H9 (cell line): ENCODE measurements around the gene PALS1. TPM values are rescaled to one million over a fixed set of nuclear protein-coding genes. Genes with fewer than 3 reads are reported as not detected.

Source experiments
- DNase-seq: peaks from one replicate; pipeline ENCODE4 v3.0.0-alpha.2; 2017
- H2AFZ ChIP-seq: one replicate; pipeline ENCODE4 v1.6.1; 2013; ENCODE audit warnings: mild to moderate bottlenecking, low read length, control low read depth, moderate library complexity
- H2AK5ac ChIP-seq: 2 replicates; pipeline ENCODE4 v1.6.1; 2013; ENCODE audit warnings: low read length, control low read depth, mixed read lengths; ENCODE audit not compliant: insufficient read length
- H2BK120ac ChIP-seq: one replicate; pipeline ENCODE4 v1.6.1; 2013; ENCODE audit warnings: low read depth, mild to moderate bottlenecking, low read length, control low read depth, inconsistent platforms; ENCODE audit not compliant: poor library complexity, severe bottlenecking
- H2BK12ac ChIP-seq: 2 replicates; pipeline ENCODE4 v1.6.1; 2013; ENCODE audit warnings: low read length, control low read depth, mixed read lengths, low read depth; ENCODE audit not compliant: insufficient read length
- H2BK15ac ChIP-seq: 2 replicates; pipeline ENCODE4 v1.6.1; 2013; ENCODE audit warnings: low read depth, low read length, control low read depth
- H2BK20ac ChIP-seq: one replicate; pipeline ENCODE4 v1.6.1; 2013; ENCODE audit warnings: low read depth, mild to moderate bottlenecking, low read length, control low read depth, inconsistent platforms; ENCODE audit not compliant: poor library complexity, severe bottlenecking
- H2BK5ac ChIP-seq: 2 replicates; pipeline ENCODE4 v1.6.1; 2013; ENCODE audit warnings: low read length, control low read depth, mixed read lengths; ENCODE audit not compliant: insufficient read length
- H3K14ac ChIP-seq: 2 replicates; pipeline ENCODE4 v1.6.1; 2013; ENCODE audit warnings: low read length, control low read depth; ENCODE audit not compliant: insufficient read depth
- H3K18ac ChIP-seq: 2 replicates; pipeline ENCODE4 v1.6.1; 2013; ENCODE audit warnings: low read depth, mild to moderate bottlenecking, mixed read lengths, low read length, control low read depth; ENCODE audit not compliant: insufficient read length
- H3K23ac ChIP-seq: 2 replicates; pipeline ENCODE4 v1.6.1; 2013; ENCODE audit warnings: low read length, control low read depth, mixed read lengths, low read depth; ENCODE audit not compliant: insufficient read length
- H3K23me2 ChIP-seq: 2 replicates; pipeline ENCODE4 v1.6.1; 2013; ENCODE audit warnings: low read depth, mild to moderate bottlenecking, mixed read lengths, low read length, control low read depth; ENCODE audit not compliant: insufficient read length, poor library complexity, severe bottlenecking
- H3K27ac ChIP-seq: 2 replicates; pipeline ENCODE4 v1.5.1; 2013; ENCODE audit warnings: low read length, control low read depth, mixed read lengths, low read depth; ENCODE audit not compliant: insufficient read length
- H3K27me3 ChIP-seq: 2 replicates; pipeline ENCODE4 v1.6.1; 2013; ENCODE audit warnings: low read length, control low read depth, inconsistent platforms; ENCODE audit not compliant: insufficient read depth
- H3K4ac ChIP-seq: 2 replicates; pipeline ENCODE4 v1.6.1; 2013; ENCODE audit warnings: low read depth, mild to moderate bottlenecking, control low read depth, inconsistent platforms, low read length, moderate library complexity
- H3K4me1 ChIP-seq: 2 replicates; pipeline ENCODE4 v1.6.1; 2013; ENCODE audit warnings: low read length, control low read depth, inconsistent platforms; ENCODE audit not compliant: insufficient read depth
- H3K4me2 ChIP-seq: 2 replicates; pipeline ENCODE4 v1.6.1; 2013; ENCODE audit warnings: low read length, control low read depth, mixed read lengths; ENCODE audit not compliant: insufficient read length, insufficient read depth
- H3K56ac ChIP-seq: 2 replicates; pipeline ENCODE4 v1.6.1; 2013; ENCODE audit warnings: low read depth, mild to moderate bottlenecking, mixed read lengths, low read length, control low read depth; ENCODE audit not compliant: insufficient read length
- H3K79me1 ChIP-seq: 2 replicates; pipeline ENCODE4 v1.6.1; 2013; ENCODE audit warnings: low read depth, mild to moderate bottlenecking, moderate library complexity, low read length, control low read depth, inconsistent platforms; ENCODE audit not compliant: insufficient read depth, poor library complexity, severe bottlenecking
- H3K79me2 ChIP-seq: 2 replicates; pipeline ENCODE4 v1.6.1; 2013; ENCODE audit warnings: low read length, control low read depth, inconsistent platforms; ENCODE audit not compliant: insufficient read depth
- H3K9ac ChIP-seq: 2 replicates; pipeline ENCODE4 v1.6.1; 2013; ENCODE audit warnings: low read length, control low read depth, mixed read lengths; ENCODE audit not compliant: insufficient read length; ENCODE audit errors: extremely low read depth
- H3K9me3 ChIP-seq: one replicate; pipeline ENCODE4 v1.6.1; 2013; ENCODE audit warnings: low read depth, low read length, inconsistent platforms; ENCODE audit not compliant: control insufficient read depth
- H3T11ph ChIP-seq: one replicate; pipeline ENCODE4 v1.6.1; 2013; ENCODE audit warnings: mild to moderate bottlenecking, low read length, control low read depth, inconsistent platforms
- H4K20me1 ChIP-seq: one replicate; pipeline ENCODE4 v1.6.1; 2013; ENCODE audit not compliant: control insufficient read depth, insufficient read length, insufficient read depth
- H4K5ac ChIP-seq: 2 replicates; pipeline ENCODE4 v1.6.1; 2013; ENCODE audit warnings: low read depth, mild to moderate bottlenecking, mixed read lengths, low read length, control low read depth; ENCODE audit not compliant: insufficient read length
- H4K8ac ChIP-seq: replicated peaks from 2 replicates; pipeline ENCODE4 v1.6.1; 2013; ENCODE audit warnings: low read length, control low read depth, mixed read lengths, low read depth; ENCODE audit not compliant: insufficient read length
- H4K91ac ChIP-seq: 2 replicates; pipeline ENCODE4 v1.6.1; 2013; ENCODE audit warnings: low read depth, mild to moderate bottlenecking, moderate library complexity, mixed read lengths, low read length, control low read depth; ENCODE audit not compliant: insufficient read length
- H3K27ac Mint-ChIP-seq, 3 experiments: 2 replicates in 2 of 3; 3 replicates in 1 of 3; pipeline ENCODE4 v1.8.0; 2020 to 2021; ENCODE audit warnings: mixed read lengths in 3 of 3, mild to moderate bottlenecking in 1 of 3, moderate library complexity in 1 of 3
- H3K27me3 Mint-ChIP-seq: 2 replicates; pipeline ENCODE4 v1.8.0; 2021; ENCODE audit warnings: low read depth, mild to moderate bottlenecking, moderate library complexity, mixed read lengths
- H3K36me3 Mint-ChIP-seq, 3 experiments: 2 replicates in 2 of 3; 3 replicates in 1 of 3; pipeline ENCODE4 v1.8.0; 2020 to 2021; ENCODE audit warnings: low read depth in 3 of 3, mixed read lengths in 3 of 3; ENCODE audit not compliant: insufficient read depth in 1 of 3
- H3K4me1 Mint-ChIP-seq, 2 experiments: 2 replicates each; pipeline ENCODE4 v1.8.0; 2020; ENCODE audit warnings: mixed read lengths in 2 of 2
- H3K4me3 Mint-ChIP-seq, 2 experiments: 2 replicates in 1 of 2; 3 replicates in 1 of 2; pipeline ENCODE4 v1.8.0; 2020 to 2021; ENCODE audit warnings: mild to moderate bottlenecking in 2 of 2, mixed read lengths in 2 of 2, moderate library complexity in 1 of 2
- H3K9me3 Mint-ChIP-seq, 2 experiments: 2 replicates in 1 of 2; 3 replicates in 1 of 2; pipeline ENCODE4 v1.8.0; 2020; ENCODE audit warnings: mild to moderate bottlenecking in 2 of 2, mixed read lengths in 2 of 2, moderate library complexity in 1 of 2
- WGBS: extraction: QIAGEN DNeasy Blood & Tissue Kit; methylation state at CpG from one replicate; pipeline ENCODE4 v1.1.7; 2013; ENCODE audit warnings: missing lambda C conversion rate, low lambda C conversion rate, mixed read lengths; ENCODE audit not compliant: insufficient read length; ENCODE audit errors: extremely low coverage; 5-methylcytosine and 5-hydroxymethylcytosine counted together
- total RNA-seq: library from RNA; stranded (reverse); gene quantifications from 2 replicates; pipeline ENCODE4 v1.2.1, GENCODE V29; 2021
- TF ChIP-seq, protein P1 (sequence below): fragments of 200-600 bp; sonication (generic); conservative IDR thresholded peaks from 3 replicates; pipeline ENCODE4 v1.8.0; 2021; ENCODE audit warnings: antibody characterized with exemption, mild to moderate bottlenecking

The PALS1 gene
- total RNA-seq, 1 experiment from 2014 or later, result 18.0 TPM

DNA sequence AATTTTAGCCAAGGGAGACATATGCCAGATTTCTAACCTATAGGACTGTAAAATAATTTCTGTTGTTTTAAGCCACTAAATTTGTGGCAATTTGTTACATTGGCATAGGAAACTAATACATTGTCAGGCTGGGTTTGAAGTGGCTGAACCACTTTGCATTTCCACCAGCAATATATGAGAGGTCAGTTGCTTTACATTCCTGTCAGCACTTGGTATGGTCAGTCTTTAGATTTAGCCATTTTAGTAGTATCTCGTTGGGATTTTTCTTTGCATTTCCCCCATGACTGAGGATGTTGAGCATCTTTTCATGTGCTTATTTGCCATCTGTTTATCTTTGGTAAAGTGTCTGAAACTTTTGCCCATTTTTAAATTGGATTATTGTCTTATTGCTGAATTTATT, 3.9 kb downstream of the PALS1 start:
- H3K4me3 Mint-ChIP-seq, result no peak overlapping the region
- WGBS, result no CpG with 5 or more reads among the region's 1 CpG
- TF ChIP-seq, protein P1, sequence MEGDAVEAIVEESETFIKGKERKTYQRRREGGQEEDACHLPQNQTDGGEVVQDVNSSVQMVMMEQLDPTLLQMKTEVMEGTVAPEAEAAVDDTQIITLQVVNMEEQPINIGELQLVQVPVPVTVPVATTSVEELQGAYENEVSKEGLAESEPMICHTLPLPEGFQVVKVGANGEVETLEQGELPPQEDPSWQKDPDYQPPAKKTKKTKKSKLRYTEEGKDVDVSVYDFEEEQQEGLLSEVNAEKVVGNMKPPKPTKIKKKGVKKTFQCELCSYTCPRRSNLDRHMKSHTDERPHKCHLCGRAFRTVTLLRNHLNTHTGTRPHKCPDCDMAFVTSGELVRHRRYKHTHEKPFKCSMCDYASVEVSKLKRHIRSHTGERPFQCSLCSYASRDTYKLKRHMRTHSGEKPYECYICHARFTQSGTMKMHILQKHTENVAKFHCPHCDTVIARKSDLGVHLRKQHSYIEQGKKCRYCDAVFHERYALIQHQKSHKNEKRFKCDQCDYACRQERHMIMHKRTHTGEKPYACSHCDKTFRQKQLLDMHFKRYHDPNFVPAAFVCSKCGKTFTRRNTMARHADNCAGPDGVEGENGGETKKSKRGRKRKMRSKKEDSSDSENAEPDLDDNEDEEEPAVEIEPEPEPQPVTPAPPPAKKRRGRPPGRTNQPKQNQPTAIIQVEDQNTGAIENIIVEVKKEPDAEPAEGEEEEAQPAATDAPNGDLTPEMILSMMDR, result no peak

More for the DNA sequence above, 3.9 kb downstream of the PALS1 start:
- Histone ChIP-seq H3T11ph (no peak overlapping the region), H3K23ac (no peak overlapping the region), H2BK120ac (no peak overlapping the region), H2BK15ac (no peak overlapping the region), H4K5ac (no peak overlapping the region), H4K20me1 (no peaks in the 10 kb centered on the region), H3K79me1 (no peaks in the 10 kb centered on the region), H3K27me3 (peaks cover 1% of the 10 kb centered on the region; the same call in 1 of the 2 replicates), H3K4ac (no peak overlapping the region), H2BK5ac (no peak overlapping the region), H3K23me2 (peaks cover 7% of the 10 kb centered on the region), H2BK20ac (no peak overlapping the region), H3K14ac (no peak overlapping the region), H3K27ac (no peak overlapping the region), H3K4me1 (no peaks in the 10 kb centered on the region), H2BK12ac (no peak overlapping the region), H4K8ac (no peak overlapping the region), H3K9ac (no peak overlapping the region), H3K56ac (no peak overlapping the region), H4K91ac (no peak overlapping the region), H2AFZ (no peak overlapping the region), H3K4me2 (no peak overlapping the region), H3K9me3 (no peaks in the 10 kb centered on the region), H3K18ac (no peak overlapping the region), H3K79me2 (peaks cover 4% of the 10 kb centered on the region; the same call in 1 of the 2 replicates), H2AK5ac (no peak overlapping the region)
- peaks cover 19 to 22% of the 10 kb centered on the region in 2 experiments for H3K4me1 Mint-ChIP-seq
- H3K36me3 Mint-ChIP-seq, result peaks cover 0 to 6% (median 3%) of the 10 kb centered on the region in 3 experiments; a peak in 3 of 7 replicates
- H3K9me3 Mint-ChIP-seq, result no peaks in the 10 kb centered on the region
- no peak overlapping the region; a peak in 1 of 7 replicates for H3K27ac Mint-ChIP-seq
- H3K27me3 Mint-ChIP-seq, result peaks cover 4% of the 10 kb centered on the region
- no peak for DNase-seq
